HG02623 (cell line): ENCODE results near the gene ALB.

Source experiments
- ATAC-seq: cut with Tn5 transposase; IDR thresholded peaks from one replicate; pipeline ENCODE4 v1.9.1; 2021; ENCODE audit warnings: moderate library complexity; ENCODE audit not compliant: unreplicated experiment

Gene ALB

DNA sequence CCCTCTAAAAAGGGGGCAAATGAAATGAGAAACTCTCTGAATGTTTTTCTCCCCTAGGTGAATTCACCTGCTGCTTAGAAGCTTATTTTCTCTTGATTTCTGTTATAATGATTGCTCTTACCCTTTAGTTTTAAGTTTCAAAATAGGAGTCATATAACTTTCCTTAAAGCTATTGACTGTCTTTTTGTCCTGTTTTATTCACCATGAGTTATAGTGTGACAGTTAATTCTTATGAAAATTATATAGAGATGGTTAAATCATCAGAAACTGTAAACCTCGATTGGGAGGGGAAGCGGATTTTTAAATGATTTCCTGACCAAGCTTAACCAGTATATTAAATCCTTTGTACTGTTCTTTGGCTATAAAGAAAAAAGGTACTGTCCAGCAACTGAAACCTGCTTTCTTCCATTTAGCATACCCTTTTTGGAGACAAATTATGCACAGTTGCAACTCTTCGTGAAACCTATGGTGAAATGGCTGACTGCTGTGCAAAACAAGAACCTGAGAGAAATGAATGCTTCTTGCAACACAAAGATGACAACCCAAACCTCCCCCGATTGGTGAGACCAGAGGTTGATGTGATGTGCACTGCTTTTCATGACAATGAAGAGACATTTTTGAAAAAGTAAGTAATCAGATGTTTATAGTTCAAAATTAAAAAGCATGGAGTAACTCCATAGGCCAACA lies 4.2 kb downstream of the ALB start:
- no peak for ATAC-seq

GRCh38 chr4:73409012-73409862 lies 5.2 kb downstream of the ALB start:
- ATAC-seq: no peak

DNA sequence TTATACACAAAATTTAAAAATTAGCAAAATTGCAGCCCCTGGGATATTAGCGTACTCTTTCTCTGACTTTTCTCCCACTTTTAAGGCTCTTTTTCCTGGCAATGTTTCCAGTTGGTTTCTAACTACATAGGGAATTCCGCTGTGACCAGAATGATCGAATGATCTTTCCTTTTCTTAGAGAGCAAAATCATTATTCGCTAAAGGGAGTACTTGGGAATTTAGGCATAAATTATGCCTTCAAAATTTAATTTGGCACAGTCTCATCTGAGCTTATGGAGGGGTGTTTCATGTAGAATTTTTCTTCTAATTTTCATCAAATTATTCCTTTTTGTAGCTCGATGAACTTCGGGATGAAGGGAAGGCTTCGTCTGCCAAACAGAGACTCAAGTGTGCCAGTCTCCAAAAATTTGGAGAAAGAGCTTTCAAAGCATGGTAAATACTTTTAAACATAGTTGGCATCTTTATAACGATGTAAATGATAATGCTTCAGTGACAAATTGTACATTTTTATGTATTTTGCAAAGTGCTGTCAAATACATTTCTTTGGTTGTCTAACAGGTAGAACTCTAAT lies 6.0 kb downstream of the ALB start:
- no peak for ATAC-seq

DNA sequence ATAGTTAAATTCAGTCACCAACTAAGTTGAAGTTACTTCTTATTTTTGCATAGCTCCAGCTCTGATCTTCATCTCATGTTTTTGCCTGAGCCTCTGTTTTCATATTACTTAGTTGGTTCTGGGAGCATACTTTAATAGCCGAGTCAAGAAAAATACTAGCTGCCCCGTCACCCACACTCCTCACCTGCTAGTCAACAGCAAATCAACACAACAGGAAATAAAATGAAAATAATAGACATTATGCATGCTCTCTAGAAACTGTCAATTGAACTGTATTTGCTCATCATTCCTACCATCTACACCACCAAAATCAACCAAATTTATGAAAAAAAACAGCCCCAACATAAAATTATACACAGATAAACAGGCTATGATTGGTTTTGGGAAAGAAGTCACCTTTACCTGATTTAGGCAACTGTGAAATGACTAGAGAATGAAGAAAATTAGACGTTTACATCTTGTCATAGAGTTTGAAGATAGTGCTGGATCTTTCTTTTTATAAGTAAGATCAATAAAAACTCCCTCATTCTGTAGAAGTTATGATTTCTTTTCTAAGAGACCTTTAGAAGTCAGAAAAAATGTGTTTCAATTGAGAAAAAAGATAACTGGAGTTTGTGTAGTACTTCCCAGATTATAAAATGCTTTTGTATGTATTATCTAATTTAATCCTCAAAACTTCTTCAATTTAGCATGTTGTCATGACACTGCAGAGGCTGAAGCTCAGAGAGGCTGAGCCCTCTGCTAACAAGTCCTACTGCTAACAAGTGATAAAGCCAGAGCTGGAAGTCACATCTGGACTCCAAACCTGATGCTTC lies 7.0 kb downstream of the ALB start:
- ATAC-seq: no peak

- ATAC-seq: no peak
Observed at GRCh38 chr4:73411731-73412414, 7.8 kb downstream of the ALB start.

GRCh38 chr4:73413294-73413755 lies 9.2 kb downstream of the ALB start:
- ATAC-seq: no peak

DNA sequence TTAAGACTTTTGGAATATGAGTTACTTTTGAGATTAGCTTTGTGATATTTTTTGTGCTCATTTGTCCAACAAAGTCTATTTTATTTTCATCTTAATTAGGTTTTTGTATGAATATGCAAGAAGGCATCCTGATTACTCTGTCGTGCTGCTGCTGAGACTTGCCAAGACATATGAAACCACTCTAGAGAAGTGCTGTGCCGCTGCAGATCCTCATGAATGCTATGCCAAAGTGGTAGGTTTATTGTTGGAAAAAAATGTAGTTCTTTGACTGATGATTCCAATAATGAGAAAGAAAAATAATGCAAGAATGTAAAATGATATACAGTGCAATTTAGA lies 10.8 kb downstream of the ALB start:
- no peak for ATAC-seq

DNA sequence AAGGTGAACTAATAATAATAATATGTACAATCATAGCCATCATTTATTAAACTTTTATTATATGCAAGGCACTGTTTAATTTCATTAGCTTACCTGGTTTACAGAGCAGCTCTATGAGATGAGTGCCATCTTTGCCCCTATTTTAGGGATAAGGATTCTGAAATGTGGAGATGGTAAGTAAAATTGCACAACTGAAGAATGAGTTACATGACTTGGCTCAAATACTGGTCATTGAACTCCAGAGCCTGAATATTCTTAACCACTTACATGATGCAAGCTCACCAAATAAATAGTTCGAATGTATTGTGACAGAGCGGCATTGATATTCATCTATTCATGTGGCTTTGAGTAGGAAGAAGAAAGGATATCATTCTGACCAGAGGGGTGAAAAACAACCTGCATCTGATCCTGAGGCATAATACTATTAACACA lies 11.7 kb downstream of the ALB start:
- ATAC-seq: no peak

- no peak for ATAC-seq
Observed at GRCh38 chr4:73416423-73417087, 12.5 kb downstream of the ALB start.

DNA sequence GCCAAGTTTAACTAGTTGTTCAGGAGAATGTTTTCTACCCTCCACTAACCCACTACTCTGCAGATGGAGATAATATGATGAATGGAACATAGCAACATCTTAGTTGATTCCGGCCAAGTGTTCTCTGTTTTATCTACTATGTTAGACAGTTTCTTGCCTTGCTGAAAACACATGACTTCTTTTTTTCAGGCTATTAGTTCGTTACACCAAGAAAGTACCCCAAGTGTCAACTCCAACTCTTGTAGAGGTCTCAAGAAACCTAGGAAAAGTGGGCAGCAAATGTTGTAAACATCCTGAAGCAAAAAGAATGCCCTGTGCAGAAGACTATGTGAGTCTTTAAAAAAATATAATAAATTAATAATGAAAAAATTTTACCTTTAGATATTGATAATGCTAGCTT lies 13.3 kb downstream of the ALB start:
- ATAC-seq: no peak

DNA sequence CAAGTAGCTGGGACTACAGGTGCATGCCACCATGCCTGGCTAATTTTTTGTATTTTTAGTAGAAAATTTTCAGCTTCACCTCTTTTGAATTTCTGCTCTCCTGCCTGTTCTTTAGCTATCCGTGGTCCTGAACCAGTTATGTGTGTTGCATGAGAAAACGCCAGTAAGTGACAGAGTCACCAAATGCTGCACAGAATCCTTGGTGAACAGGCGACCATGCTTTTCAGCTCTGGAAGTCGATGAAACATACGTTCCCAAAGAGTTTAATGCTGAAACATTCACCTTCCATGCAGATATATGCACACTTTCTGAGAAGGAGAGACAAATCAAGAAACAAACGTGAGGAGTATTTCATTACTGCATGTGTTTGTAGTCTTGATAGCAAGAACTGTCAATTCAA lies 13.9 kb downstream of the ALB start:
- no peak for ATAC-seq

DNA sequence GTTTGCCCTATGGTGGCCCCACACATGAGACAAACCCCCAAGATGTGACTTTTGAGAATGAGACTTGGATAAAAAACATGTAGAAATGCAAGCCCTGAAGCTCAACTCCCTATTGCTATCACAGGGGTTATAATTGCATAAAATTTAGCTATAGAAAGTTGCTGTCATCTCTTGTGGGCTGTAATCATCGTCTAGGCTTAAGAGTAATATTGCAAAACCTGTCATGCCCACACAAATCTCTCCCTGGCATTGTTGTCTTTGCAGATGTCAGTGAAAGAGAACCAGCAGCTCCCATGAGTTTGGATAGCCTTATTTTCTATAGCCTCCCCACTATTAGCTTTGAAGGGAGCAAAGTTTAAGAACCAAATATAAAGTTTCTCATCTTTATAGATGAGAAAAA lies 14.6 kb downstream of the ALB start:
- ATAC-seq: no peak

GRCh38 chr4:73419106-73420038 lies 15.3 kb downstream of the ALB start:
- ATAC-seq: no peak

- ATAC-seq: no peak
Observed at GRCh38 chr4:73420615-73421014, 16.5 kb downstream of the ALB start.

GRCh38 chr4:73421708-73422457 lies 17.8 kb downstream of the ALB start:
- no peak for ATAC-seq

GRCh38 chr4:73422458-73422752 lies 18.3 kb downstream of the ALB start:
- ATAC-seq: no peak

DNA sequence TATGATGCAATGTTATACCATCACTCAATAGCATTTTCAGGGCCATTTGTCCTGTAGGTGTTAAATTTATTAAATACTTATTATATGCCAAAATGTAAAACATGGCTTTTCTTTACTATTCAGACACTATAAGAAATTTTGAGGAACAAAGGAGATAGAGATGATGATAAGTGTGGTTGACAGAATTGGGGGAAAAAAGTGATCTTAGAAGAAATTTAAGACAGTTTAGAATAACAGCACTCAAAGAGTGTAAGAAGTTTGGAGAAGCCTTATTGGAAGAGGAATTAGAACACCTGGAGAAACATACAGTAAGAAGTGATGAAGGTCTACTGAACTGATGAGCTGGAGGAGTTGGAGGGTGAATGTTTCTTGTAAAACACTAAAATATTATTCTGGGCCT lies 19.1 kb downstream of the ALB start:
- ATAC-seq: no peak

DNA sequence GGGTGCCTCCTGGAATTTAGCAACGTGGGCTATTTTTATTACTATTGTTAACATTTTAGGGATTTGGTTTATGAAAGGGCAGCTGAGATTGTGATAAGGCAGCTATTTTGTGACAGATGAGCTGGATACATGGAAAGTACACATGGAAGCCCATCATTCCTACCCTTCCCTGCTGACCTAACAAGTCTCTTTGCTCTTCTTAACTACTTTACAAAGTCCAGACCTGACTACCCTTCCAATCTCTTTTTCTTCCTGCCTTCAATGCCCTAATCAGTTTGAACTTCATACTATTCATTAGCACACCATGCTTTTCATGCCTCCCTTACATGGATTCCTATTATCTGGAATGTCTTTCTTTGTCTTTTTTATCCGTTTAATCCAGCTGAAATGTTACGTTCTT lies 22.6 kb downstream of the ALB start:
- no peak for ATAC-seq

- ATAC-seq: no peak
Observed at GRCh38 chr4:73429118-73429517, 25.0 kb downstream of the ALB start.
